Gastrocnemius medialis (tissue), 4 donors: ENCODE results near the gene YTHDC2. TPM values are rescaled to one million over a fixed set of nuclear protein-coding genes. Genes with fewer than 3 reads are reported as not detected.

Source experiments
- ATAC-seq, 2 donors: fragments of 150-250 bp; one replicate each; pipeline ENCODE4 v1.9.1; 2016
- DNase-seq, 2 donors: peaks; one replicate each; pipeline ENCODE4 v3.0.0-alpha.2; 2019
- H3K27ac ChIP-seq, 4 donors: fragments of 200-600 bp; sonication (generic); 1 replicate in 1 of 4; 2 replicates in 3 of 4; pipeline ENCODE4 v1.5.1; 2016 to 2018; ENCODE audit warnings: mild to moderate bottlenecking in 2 of 4, moderate library complexity in 1 of 4
- H3K27me3 ChIP-seq, 3 donors: fragments of 200-600 bp; sonication (generic) in 2 of 3; 1 replicate in 1 of 3; 2 replicates in 2 of 3; pipeline versions ENCODE4 v1.5.1 to v1.6.0; 2016 to 2019; ENCODE audit warnings: mild to moderate bottlenecking in 1 of 3, moderate library complexity in 1 of 3
- H3K36me3 ChIP-seq, 2 donors: fragments of 200-600 bp; sonication (generic) in 1 of 2; one replicate each; pipeline ENCODE4 v1.5.1; 2017 to 2018
- H3K4me1 ChIP-seq, 2 donors: fragments of 200-600 bp; sonication (generic) in 1 of 2; one replicate each; pipeline ENCODE4 v1.5.1; 2016 to 2017; ENCODE audit warnings: mild to moderate bottlenecking in 2 of 2
- H3K4me3 ChIP-seq, 4 donors: fragments of 200-600 bp; sonication (generic) in 3 of 4; 1 replicate in 1 of 4; 2 replicates in 3 of 4; pipeline ENCODE4 v1.5.1; 2016 to 2019; ENCODE audit warnings: mild to moderate bottlenecking in 2 of 4
- H3K9me3 ChIP-seq, 3 donors: fragments of 200-600 bp; sonication (generic) in 2 of 3; 1 replicate in 1 of 3; 2 replicates in 2 of 3; pipeline ENCODE4 v1.5.1; 2016 to 2019
- CTCF ChIP-seq, 5 experiments: fragments of 450-650 bp in 3 of 5; fragments of 200-600 bp in 2 of 5; sonication (generic) in 2 of 5; IDR thresholded peaks in 4 of 5; conservative IDR thresholded peaks in 1 of 5; 1 replicate in 4 of 5; 2 replicates in 1 of 5; pipeline ENCODE4 v1.5.1; 2016 to 2019; ENCODE audit warnings: antibody characterized with exemption in 5 of 5, mild to moderate bottlenecking in 3 of 5, moderate library complexity in 3 of 5
- POLR2A ChIP-seq, 2 donors: fragments of 450-650 bp; IDR thresholded peaks; one replicate each; pipeline ENCODE4 v1.6.1; 2017; ENCODE audit warnings: antibody characterized with exemption in 2 of 2, mild to moderate bottlenecking in 2 of 2, moderate library complexity in 2 of 2
- in situ Hi-C, 4 donors: fragments of 200-750 bp; cut with MboI; loops; one replicate each; pipeline versions ENCODE4 v1.15.0 to v1.8.0; 2017; ENCODE audit warnings: low sequenced_read_pairs in 4 of 4
- intact Hi-C: fragments of 100-400 bp; cut with DNase I; formaldehyde crosslinking; loops from one replicate; pipeline ENCODE4 v1.15.1; 2023; ENCODE audit warnings: low total_unique reads
- total RNA-seq, 4 donors: library from RNA; depleted of rRNA; stranded (reverse); fragments of >200 nt; gene quantifications; one replicate each; pipeline versions ENCODE4 v1.1.0 to v1.2.3, GENCODE V29; 2016

The YTHDC2 gene
- total RNA-seq, 4 donors from 2014 or later = 9.0 to 22.7 (median 15.3) TPM

- in situ Hi-C loops = loop anchor here in 3 of 4 donors (10.0 to 25.0 kb wide), 3 partner anchors 128 to 516 kb away; partner anchors contain the start of gene DCP2 (in 2 of the 3)
These were observed 10.3 kb upstream of the YTHDC2 start for GRCh38 chr5:113503146-113503545.

GRCh38 chr5:113505181-113505580, 8.3 kb upstream of the YTHDC2 start:
- DNase-seq (no peak), ATAC-seq (no peak)
- H3K36me3 ChIP-seq = no peaks in the 10 kb centered on the region
- no peaks in the 10 kb centered on the region for H3K4me1 ChIP-seq
- in situ Hi-C loops (loop anchor here in 3 of 4 donors (10.0 to 25.0 kb wide), 3 partner anchors 130 to 518 kb away; partner anchors contain the start of gene DCP2 (in 2 of the 3)), intact Hi-C loops (no loop called here)
- no peak overlapping the region for H3K27ac ChIP-seq
- no peak for TF ChIP-seq CTCF (IDR thresholded peaks at IDR 0.05 in 4 of 5, conservative IDR thresholded peaks at IDR 0.05 in 1 of 5)
- TF ChIP-seq POLR2A (IDR thresholded peaks at IDR 0.05) = no peak
- no peak overlapping the region for H3K4me3 ChIP-seq
- H3K9me3 ChIP-seq = no peaks in the 10 kb centered on the region
- H3K27me3 ChIP-seq = no peaks in the 10 kb centered on the region

More at GRCh38 chr5:113503146-113503545, 10.3 kb upstream of the YTHDC2 start:
- Histone ChIP-seq H3K36me3 (no peaks in the 10 kb centered on the region), H3K27ac (no peak overlapping the region), H3K4me1 (no peaks in the 10 kb centered on the region), H3K9me3 (no peaks in the 10 kb centered on the region), H3K4me3 (no peak overlapping the region), H3K27me3 (no peaks in the 10 kb centered on the region)
- DNase-seq (no peak), ATAC-seq (no peak)
- TF ChIP-seq POLR2A (IDR thresholded peaks at IDR 0.05) = no peak
- no peak for TF ChIP-seq CTCF (IDR thresholded peaks at IDR 0.05 in 4 of 5, conservative IDR thresholded peaks at IDR 0.05 in 1 of 5)
- intact Hi-C loops = no loop called here

GRCh38 chr5:113507601-113508000, 5.9 kb upstream of the YTHDC2 start:
- in situ Hi-C loops = loop anchor here in 3 of 4 donors (10.0 to 25.0 kb wide), 3 partner anchors 133 to 520 kb away; partner anchors contain the start of gene DCP2 (in 2 of the 3)
- Histone ChIP-seq H3K27me3 (no peaks in the 10 kb centered on the region), H3K4me3 (no peak overlapping the region), H3K36me3 (no peaks in the 10 kb centered on the region), H3K27ac (no peak overlapping the region), H3K4me1 (no peaks in the 10 kb centered on the region), H3K9me3 (no peaks in the 10 kb centered on the region)
- ATAC-seq = no peak
- intact Hi-C loops = no loop called here
- DNase-seq = no peak
- TF ChIP-seq CTCF (IDR thresholded peaks at IDR 0.05 in 4 of 5, conservative IDR thresholded peaks at IDR 0.05 in 1 of 5) (no peak), POLR2A (IDR thresholded peaks at IDR 0.05) (no peak)

GRCh38 chr5:113508756-113509155, 4.7 kb upstream of the YTHDC2 start:
- TF ChIP-seq CTCF (IDR thresholded peaks at IDR 0.05 in 4 of 5, conservative IDR thresholded peaks at IDR 0.05 in 1 of 5) (no peak), POLR2A (IDR thresholded peaks at IDR 0.05) (no peak)
- in situ Hi-C loops (loop anchor here in 3 of 4 donors (10.0 to 25.0 kb wide), 3 partner anchors 134 to 521 kb away; partner anchors contain the start of gene DCP2 (in 2 of the 3)), intact Hi-C loops (no loop called here)
- H3K9me3 ChIP-seq = no peaks in the 10 kb centered on the region
- ATAC-seq (no peak), DNase-seq (no peak)
- no peak overlapping the region for H3K27ac ChIP-seq
- no peaks in the 10 kb centered on the region for H3K36me3 ChIP-seq
- H3K4me3 ChIP-seq = no peak overlapping the region
- no peaks in the 10 kb centered on the region for H3K27me3 ChIP-seq
- H3K4me1 ChIP-seq = no peaks in the 10 kb centered on the region
